Stimulated activated naive CD8-positive, alpha-beta T cell treated with anti-CD3 and anti-CD28 coated beads, Interleukin-15, Interleukin-2, amounts not matched to agents 100 U/mL and 50 U/mL, for 24 hours (primary cell): Measurements from ENCODE around the gene HIPK2.
A peak's percentile ranks its signal among the peaks of the same experiment; 100 is the strongest.

Experiments
- ATAC-seq: fragments of 150-1000 bp; cut with Tn5 transposase; one replicate; pipeline ENCODE4 v1.10.0; 2021
- DNase-seq: peaks from one replicate; pipeline ENCODE4 v3.0.0; 2021

HIPK2 gene

DNA sequence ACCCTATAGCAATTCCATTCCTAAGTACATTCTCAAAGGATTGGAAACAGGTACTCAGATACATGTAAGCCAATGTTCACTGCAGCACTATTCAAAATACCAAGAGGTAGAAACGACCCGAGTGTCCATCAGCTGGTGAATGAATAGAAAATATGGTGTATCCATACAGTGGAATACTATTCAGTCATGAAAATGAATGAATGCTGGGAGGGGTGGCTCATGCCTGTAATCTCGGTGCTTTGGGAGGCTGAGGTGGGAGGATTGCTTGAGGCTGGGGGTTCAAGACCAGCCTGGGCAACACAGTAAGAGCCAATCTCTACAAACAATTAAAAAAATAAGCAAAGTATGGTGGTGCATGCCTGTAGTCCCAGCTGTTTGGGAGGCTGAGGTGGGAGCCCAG lies 191.5 kb downstream of the HIPK2 start:
- no peak for ATAC-seq
- DNase-seq: no peak

GRCh38 chr7:139585042-139585441 lies 192.8 kb downstream of the HIPK2 start:
- no peak for DNase-seq
- ATAC-seq: no peak

DNA sequence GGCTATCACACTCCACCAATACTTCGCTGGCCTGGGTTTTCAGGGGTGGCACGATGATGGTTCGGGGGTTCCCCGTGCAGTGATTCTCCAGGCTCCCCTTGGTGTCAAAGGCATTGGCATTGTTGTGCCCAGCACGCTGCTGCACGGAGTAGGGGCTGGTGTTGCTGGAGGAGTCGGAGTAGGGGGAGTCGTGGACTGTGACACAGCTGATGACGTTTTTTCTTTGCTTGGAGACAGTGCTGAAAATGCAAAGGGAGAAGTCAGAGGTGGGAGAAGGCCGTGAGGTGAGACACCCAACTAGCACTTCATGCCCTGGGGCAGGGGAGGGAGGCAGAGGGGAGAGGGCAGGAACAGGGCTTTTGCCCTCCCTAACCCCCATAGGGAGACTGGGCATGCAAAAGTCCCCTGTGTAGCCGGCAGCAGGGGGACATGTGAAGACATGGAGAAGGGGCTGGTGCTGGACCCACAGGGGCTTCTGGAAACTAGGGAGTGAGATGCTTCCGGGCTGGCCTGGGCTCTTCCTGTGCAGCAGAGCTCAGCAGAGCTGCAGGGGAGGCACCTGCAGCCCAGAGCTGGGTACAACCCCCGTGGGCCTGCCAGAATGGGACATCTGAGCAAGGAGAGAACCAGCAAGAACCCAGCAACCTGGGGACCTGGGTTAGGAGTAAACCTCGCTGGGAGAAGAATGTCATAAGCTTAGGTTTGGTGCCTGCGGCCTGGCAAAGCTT lies 193.8 kb downstream of the HIPK2 start:
- ATAC-seq: no peak
- DNase-seq: no peak

GRCh38 chr7:139582671-139583155 lies 195.1 kb downstream of the HIPK2 start:
- DNase-seq (no peak), ATAC-seq (peak; percentile 6)

- no peak for DNase-seq
- ATAC-seq: no peak
These were observed 195.6 kb downstream of the HIPK2 start for GRCh38 chr7:139582130-139582650.

- no peak for DNase-seq
- ATAC-seq: no peak
These were observed 197.4 kb downstream of the HIPK2 start for GRCh38 chr7:139580435-139580834.

DNA sequence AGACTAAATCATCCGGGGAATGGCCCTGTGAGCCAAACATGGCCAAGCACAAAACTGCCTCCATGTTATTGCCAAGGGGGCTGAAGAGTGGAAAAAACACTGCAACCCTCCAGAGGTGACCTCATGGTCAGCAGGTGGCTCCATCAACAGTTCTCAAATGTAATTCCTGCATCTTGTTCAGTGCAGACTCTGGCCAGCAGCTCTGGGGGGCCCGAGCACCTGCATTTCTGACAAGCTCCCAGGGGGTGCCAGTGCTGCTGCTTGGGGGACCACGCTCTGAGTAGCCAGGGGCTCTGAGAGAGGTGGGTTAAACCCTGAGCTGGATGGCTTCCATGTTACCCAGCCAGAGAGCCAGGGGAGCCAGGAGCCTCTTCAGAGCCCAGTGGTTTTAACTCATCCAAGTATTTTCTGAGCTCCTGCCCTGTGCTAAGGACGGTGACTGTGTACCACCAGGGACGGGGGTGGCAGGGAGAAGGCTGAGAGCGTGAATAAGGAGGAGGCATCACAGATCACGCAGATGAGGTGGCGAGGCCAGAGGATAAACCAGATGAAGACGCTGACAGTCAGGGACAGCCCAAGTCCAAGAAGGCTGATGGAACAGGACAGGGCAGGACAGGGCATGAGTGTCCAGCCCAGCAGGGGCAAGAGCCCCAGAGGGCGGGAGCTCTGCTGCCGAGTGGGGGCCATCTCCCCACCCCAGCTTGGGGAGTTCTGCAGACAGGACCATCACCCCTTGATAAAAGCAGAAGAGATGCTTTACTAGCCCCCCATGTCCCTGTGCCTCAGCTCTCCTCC lies 201.4 kb downstream of the HIPK2 start:
- DNase-seq: no peak
- ATAC-seq: no peak

GRCh38 chr7:139575338-139575680 lies 202.5 kb downstream of the HIPK2 start:
- DNase-seq: no peak
- ATAC-seq: no peak

GRCh38 chr7:139574618-139575337 lies 203.0 kb downstream of the HIPK2 start:
- ATAC-seq (no peak), DNase-seq (no peak)

DNA sequence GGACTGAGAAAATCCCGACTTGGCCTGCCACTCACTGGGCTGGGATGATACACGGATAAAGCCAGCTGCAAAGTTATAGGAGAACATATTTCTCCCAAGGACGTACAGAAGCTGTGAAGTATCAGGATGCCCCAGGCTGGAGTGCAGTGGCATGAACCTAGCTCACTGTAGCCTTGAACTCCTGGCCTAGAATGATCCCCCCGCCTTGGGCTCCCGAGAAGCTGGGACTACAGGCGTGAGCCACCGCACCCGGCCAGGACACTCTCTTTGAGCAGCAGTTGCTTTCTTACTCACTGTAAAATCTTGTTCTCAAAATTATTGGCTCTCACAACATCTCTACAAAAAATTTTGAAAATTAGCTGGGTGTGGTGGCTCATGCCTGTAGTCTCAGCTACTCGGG lies 203.9 kb downstream of the HIPK2 start:
- ATAC-seq (no peak), DNase-seq (no peak)

DNA sequence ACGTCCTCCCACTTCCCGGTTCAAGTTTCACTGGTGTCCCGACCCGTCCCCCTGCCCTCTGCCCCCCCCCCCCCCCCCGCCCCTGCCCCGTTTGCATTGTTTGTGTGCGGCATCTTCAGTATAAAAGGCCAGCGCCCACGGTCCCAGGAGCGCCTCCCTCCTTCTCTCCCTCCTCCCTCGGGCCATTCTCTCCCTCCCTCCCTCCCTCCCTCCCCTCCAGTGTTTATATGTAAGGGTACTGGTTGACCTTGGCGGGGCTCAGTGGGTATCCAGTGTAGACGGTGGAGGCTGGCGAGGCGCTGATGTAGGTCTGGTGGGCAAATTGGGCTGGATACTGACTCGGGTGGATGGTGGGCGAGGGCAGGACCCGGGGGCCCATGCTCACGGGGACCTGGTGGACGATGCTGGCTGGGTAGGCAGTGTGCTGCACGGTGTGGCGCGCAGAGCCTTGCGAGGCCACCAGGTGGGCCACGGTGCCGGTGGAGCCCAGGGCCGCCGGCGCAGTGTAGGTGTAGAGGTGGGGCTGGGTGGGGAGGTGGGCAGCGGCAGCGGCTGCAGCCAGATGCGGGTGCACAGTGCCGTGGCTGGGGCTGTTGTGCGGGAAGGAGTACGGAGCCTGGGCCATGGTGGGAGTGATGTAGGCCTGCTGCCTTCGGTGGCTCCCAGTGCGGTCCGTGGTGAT lies 205.0 kb downstream of the HIPK2 start:
- no peak for DNase-seq
- ATAC-seq: no peak

DNA sequence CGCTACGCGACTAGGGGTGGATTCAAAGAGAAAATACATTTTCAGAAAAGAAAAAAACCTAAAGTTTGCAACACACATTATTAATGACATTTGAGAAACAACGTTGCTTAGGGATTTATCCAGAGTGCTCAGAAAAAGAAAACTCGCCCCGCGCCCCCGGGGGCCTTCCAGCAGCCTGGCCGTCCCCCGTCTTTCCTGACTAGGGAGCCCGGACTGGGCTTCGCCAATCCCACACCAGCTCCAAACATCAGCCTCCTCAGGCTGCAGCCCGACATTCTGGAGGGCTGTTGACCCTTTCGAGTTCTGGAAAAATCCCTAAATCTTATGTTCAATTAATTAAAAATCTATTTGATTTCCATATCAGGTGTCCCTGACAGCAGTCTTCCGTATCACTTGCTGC lies 205.7 kb downstream of the HIPK2 start:
- no peak for ATAC-seq
- DNase-seq: no peak

- no peak for DNase-seq
- no peak for ATAC-seq
These were observed 206.1 kb downstream of the HIPK2 start for GRCh38 chr7:139571651-139572050.

DNA sequence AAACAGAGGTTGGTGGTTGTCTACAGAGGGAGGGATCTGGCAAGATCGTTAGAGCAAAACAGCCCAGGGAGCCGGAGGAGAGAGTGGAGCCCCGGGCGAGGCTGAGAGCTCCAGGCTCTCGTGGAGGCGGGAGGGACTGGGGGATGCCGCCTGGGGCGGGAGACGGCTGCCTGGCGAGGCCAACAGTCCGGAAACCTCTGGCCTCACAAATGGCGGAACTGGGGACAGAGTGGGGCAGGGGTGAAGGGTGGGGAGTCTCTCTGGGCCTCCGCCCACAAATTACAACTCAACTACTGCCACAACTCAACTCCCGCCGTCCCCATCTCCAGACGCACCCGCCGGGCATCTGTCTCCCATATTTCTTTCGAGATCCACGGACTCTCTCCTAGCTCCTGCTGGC lies 206.6 kb downstream of the HIPK2 start:
- ATAC-seq: no peak
- DNase-seq: no peak

DNA sequence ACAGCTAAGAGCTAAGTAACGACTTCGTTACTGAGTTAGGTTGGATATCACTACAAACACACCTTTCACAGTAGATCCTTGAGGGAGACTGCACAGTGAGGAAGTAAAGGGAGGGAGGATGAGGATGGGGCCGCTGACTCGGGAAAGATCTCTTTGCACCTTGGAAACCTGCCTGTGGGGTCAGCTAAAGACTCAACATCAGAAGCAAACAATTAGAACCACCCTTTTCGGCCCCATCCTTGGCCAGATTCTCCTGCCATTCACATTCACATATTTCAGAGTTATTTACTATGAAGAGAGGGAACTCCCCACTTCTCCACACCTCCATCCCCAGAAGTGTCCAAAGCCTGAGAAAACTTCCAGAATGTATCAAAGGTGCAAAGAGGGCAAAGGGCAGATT lies 207.2 kb downstream of the HIPK2 start:
- ATAC-seq: no peak

GRCh38 chr7:139570119-139570518 lies 207.7 kb downstream of the HIPK2 start:
- no peak for DNase-seq
- no peak for ATAC-seq

More for the DNA sequence above, 207.2 kb downstream of the HIPK2 start:
- no peak for DNase-seq

- no peak for ATAC-seq
These were observed 208.8 kb downstream of the HIPK2 start for GRCh38 chr7:139568813-139569490.

DNA sequence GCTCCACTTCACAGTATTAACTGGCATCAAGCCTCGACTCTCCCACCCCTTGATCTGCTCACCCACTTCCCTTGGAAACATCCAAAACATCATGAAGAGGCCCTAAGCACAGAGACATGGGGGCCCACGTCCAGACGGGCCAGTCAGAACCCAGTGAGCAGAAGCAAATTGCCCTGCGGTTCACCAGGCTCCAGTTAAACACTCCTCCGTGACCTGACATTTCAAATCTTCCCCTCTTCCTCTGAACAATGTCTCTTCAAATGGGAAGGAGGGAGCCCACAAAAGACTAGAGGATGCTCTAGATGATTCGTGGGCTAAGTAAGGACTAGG lies 209.5 kb downstream of the HIPK2 start:
- ATAC-seq (no peak), DNase-seq (no peak)

More at GRCh38 chr7:139568813-139569490, 208.8 kb downstream of the HIPK2 start:
- no peak for DNase-seq

GRCh38 chr7:139567647-139568345 lies 210.0 kb downstream of the HIPK2 start:
- ATAC-seq (no peak), DNase-seq (no peak)

DNA sequence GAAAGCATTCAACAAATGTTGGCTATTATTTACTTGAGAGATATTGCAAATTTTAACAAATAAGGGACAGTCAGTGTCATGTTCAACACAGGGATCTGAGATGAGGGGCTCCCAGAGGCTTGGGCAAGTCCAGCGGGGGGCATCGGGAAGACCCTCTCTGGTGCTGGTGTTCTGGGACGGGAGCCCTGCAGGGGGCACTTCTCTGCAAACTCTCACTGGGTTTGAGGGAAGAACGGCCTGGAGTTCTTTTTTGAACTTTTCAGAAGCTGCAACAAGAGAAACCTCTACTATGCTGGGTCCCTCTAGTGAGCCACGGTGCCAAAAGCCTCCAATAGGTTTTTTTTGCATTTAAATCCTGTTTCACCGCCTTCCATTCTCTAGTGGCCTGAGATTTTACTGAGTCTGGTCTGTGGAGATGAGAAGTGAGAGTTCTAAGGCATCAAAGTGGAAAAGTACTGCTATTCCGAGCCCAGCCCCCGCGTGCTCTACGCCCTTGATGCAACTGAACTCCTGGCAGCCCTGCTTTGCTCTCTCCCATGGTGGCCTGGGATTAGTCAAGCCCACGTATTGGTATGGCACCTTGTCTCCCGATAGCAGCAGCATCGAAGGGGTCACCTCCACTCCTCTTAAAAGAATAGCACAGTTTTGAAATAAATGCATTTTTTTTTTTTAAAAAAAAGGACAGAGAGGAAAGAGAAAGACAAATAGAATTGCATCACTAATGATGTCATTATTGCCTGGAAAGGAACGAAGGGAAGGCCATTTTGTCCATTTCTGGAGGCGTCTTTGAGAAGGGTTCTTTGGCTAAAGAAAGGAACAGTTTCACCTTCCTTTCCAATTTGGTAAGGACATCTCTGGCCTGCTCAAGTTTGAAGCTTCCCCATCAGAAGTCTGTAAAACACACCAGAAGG lies 210.8 kb downstream of the HIPK2 start:
- no peak for ATAC-seq
- no peak for DNase-seq
